GM21717 (cell line): Measurements from ENCODE around the gene HNRNPC.
"Not testable (repeated sequence)": the region's sequence is repeated elsewhere in the genome, so short reads cannot be mapped to it uniquely, and the experiment has no call there.

ENCODE experiments used
- ATAC-seq: cut with Tn5 transposase; IDR thresholded peaks from one replicate; pipeline ENCODE4 v1.9.1; 2021; ENCODE audit warnings: mild to moderate bottlenecking, moderate library complexity; ENCODE audit not compliant: unreplicated experiment

The HNRNPC gene

GRCh38 chr14:21199611-21200560 lies 69.4 kb downstream of the HNRNPC start:
- no peak for ATAC-seq

- ATAC-seq, result no peak
Measured at GRCh38 chr14:21197418-21198205, 71.6 kb downstream of the HNRNPC start.

- no peak for ATAC-seq
Measured at GRCh38 chr14:21194597-21194996, 74.6 kb downstream of the HNRNPC start.

GRCh38 chr14:21192875-21193535 lies 76.2 kb downstream of the HNRNPC start:
- no peak for ATAC-seq

- no peak for ATAC-seq
Measured at GRCh38 chr14:21192447-21192822, 76.8 kb downstream of the HNRNPC start.

- no peak for ATAC-seq
Measured at GRCh38 chr14:21191809-21192446, 77.3 kb downstream of the HNRNPC start.

GRCh38 chr14:21191261-21191808 lies 77.9 kb downstream of the HNRNPC start:
- no peak for ATAC-seq

- no peak for ATAC-seq
Measured at GRCh38 chr14:21185491-21185890, 83.8 kb downstream of the HNRNPC start.

GRCh38 chr14:21184254-21184653 lies 85.0 kb downstream of the HNRNPC start:
- ATAC-seq, result no peak

GRCh38 chr14:21182166-21182565 lies 87.1 kb downstream of the HNRNPC start:
- no peak for ATAC-seq

GRCh38 chr14:21171128-21171527 lies 98.1 kb downstream of the HNRNPC start:
- ATAC-seq, result no peak

GRCh38 chr14:21169573-21169972 lies 99.7 kb downstream of the HNRNPC start:
- no peak for ATAC-seq

- no peak for ATAC-seq
Measured at GRCh38 chr14:21168055-21168454, 101.2 kb downstream of the HNRNPC start.

GRCh38 chr14:21165670-21166069 lies 103.6 kb downstream of the HNRNPC start:
- not testable (repeated sequence) for ATAC-seq

GRCh38 chr14:21165002-21165605 lies 104.1 kb downstream of the HNRNPC start:
- ATAC-seq, result not testable (repeated sequence)

- no peak for ATAC-seq
Measured at GRCh38 chr14:21163871-21164291, 105.4 kb downstream of the HNRNPC start.

- no peak for ATAC-seq
Measured at GRCh38 chr14:21162081-21162480, 107.2 kb downstream of the HNRNPC start.

GRCh38 chr14:21160061-21160610 lies 109.1 kb downstream of the HNRNPC start:
- ATAC-seq, result no peak
